WTC11 (cell line): ENCODE data around the gene CIB1. TPM values are rescaled to one million over a fixed set of nuclear protein-coding genes. Genes with fewer than 3 reads are reported as not detected.

Experiments used
- ATAC-seq: fragments of 200-7000 bp; cut with Tn5 transposase; 2 replicates; pipeline ENCODE4 v1.10.0; 2021; ENCODE audit warnings: mild to moderate bottlenecking, moderate library complexity
- CTCF ChIA-PET: fragments of 300-600 bp; sonication (Branson Sonifier 250); formaldehyde crosslinking; loops from one replicate; lab custom pipeline; 2021; ENCODE audit warnings: antibody characterized with exemption; lab: Charles Lee
- POLR2A ChIA-PET: fragments of 350-600 bp; sonication (Branson Sonifier 250); formaldehyde crosslinking; loops from one replicate; lab custom pipeline; 2021; ENCODE audit warnings: antibody characterized with exemption; lab: Charles Lee
- DNase-seq: peaks from one replicate; pipeline ENCODE4 v3.0.0; 2021; ENCODE audit warnings: low spot score
- H3K27ac Mint-ChIP-seq: 2 replicates; pipeline ENCODE4 v1.8.0; 2021; ENCODE audit warnings: mixed read lengths
- H3K27me3 Mint-ChIP-seq: 2 replicates; pipeline ENCODE4 v1.8.0; 2021; ENCODE audit warnings: low read depth, mild to moderate bottlenecking, moderate library complexity, mixed read lengths
- H3K36me3 Mint-ChIP-seq: 2 replicates; pipeline ENCODE4 v1.8.0; 2021; ENCODE audit warnings: mixed read lengths
- H3K4me1 Mint-ChIP-seq: 2 replicates; pipeline ENCODE4 v1.8.0; 2022; ENCODE audit warnings: mixed read lengths
- H3K4me3 Mint-ChIP-seq: 2 replicates; pipeline ENCODE4 v1.8.0; 2021; ENCODE audit warnings: mild to moderate bottlenecking, moderate library complexity, mixed read lengths
- H3K9me3 Mint-ChIP-seq: 2 replicates; pipeline ENCODE4 v1.8.0; 2021; ENCODE audit warnings: mixed read lengths
- ELF4 ChIP-seq: sonication (generic); formaldehyde crosslinking; IDR thresholded peaks from 2 replicates; pipeline ENCODE4 v1.8.1; 2022; ENCODE audit warnings: low read depth, mild to moderate bottlenecking, moderate library complexity, missing genetic modification reagents
- FOXJ3 ChIP-seq: sonication (generic); formaldehyde crosslinking; IDR thresholded peaks from 2 replicates; pipeline ENCODE4 v1.9.0; 2021; ENCODE audit warnings: missing genetic modification reagents, mild to moderate bottlenecking, borderline replicate concordance
- GABPB1 ChIP-seq: sonication (generic); formaldehyde crosslinking; IDR thresholded peaks from 2 replicates; pipeline ENCODE4 v1.8.1; 2023; ENCODE audit warnings: mild to moderate bottlenecking, missing genetic modification reagents
- KAT7 ChIP-seq: sonication (generic); formaldehyde crosslinking; IDR thresholded peaks from 2 replicates; pipeline ENCODE4 v1.8.1; 2023; ENCODE audit warnings: missing genetic modification reagents, mild to moderate bottlenecking, borderline replicate concordance
- NFATC4 ChIP-seq: fragments of 250-450 bp; sonication (Bioruptor Pico); IDR thresholded peaks from 2 replicates; pipeline ENCODE4 v1.9.0; 2021; ENCODE audit warnings: mild to moderate bottlenecking
- NFYB ChIP-seq: sonication (generic); formaldehyde crosslinking; conservative IDR thresholded peaks from 2 replicates; pipeline ENCODE4 v1.8.0; 2022; ENCODE audit warnings: low read depth, missing genetic modification reagents
- ZNF219 ChIP-seq: sonication (generic); formaldehyde crosslinking; IDR thresholded peaks from 2 replicates; pipeline ENCODE4 v1.8.0; 2023; ENCODE audit warnings: missing genetic modification reagents, mild to moderate bottlenecking, borderline replicate concordance
- ZNF416 ChIP-seq: fragments of 250-450 bp; sonication (Bioruptor Pico); IDR thresholded peaks from 2 replicates; pipeline ENCODE4 v1.9.0; 2021; ENCODE audit warnings: mild to moderate bottlenecking, inconsistent platforms
- ZNF671 ChIP-seq: fragments of 250-450 bp; sonication (Bioruptor Pico); IDR thresholded peaks from 2 replicates; pipeline ENCODE4 v1.8.0; 2021; ENCODE audit warnings: mild to moderate bottlenecking
- total RNA-seq: library from RNA; stranded (reverse); gene quantifications from 3 replicates; pipeline ENCODE4 v1.2.3, GENCODE V29; 2021
- TF ChIP-seq, protein P1 (sequence below): sonication (generic); formaldehyde crosslinking; conservative IDR thresholded peaks from 2 replicates; pipeline ENCODE4 v1.8.1; 2023; ENCODE audit warnings: mild to moderate bottlenecking, low read depth, missing genetic modification reagents, moderate library complexity
- TF ChIP-seq, protein P2 (sequence below): sonication (generic); formaldehyde crosslinking; IDR thresholded peaks from 2 replicates; pipeline ENCODE4 v1.8.0; 2022; ENCODE audit warnings: mild to moderate bottlenecking, missing genetic modification reagents
- TF ChIP-seq, protein P3 (sequence below): sonication (generic); formaldehyde crosslinking; IDR thresholded peaks from 2 replicates; pipeline ENCODE4 v1.8.1; 2023; ENCODE audit warnings: mild to moderate bottlenecking, missing genetic modification reagents, moderate library complexity
- TF ChIP-seq, protein P4 (sequence below): sonication (generic); formaldehyde crosslinking; IDR thresholded peaks from 2 replicates; pipeline ENCODE4 v1.8.1; 2023; ENCODE audit warnings: mild to moderate bottlenecking, missing genetic modification reagents
- TF ChIP-seq, protein P5 (sequence below): sonication (generic); formaldehyde crosslinking; IDR thresholded peaks from 2 replicates; pipeline ENCODE4 v1.8.1; 2022; ENCODE audit warnings: missing genetic modification reagents, borderline replicate concordance
- TF ChIP-seq, protein P6 (sequence below): sonication (generic); formaldehyde crosslinking; IDR thresholded peaks from 2 replicates; pipeline ENCODE4 v1.8.1; 2023; ENCODE audit warnings: mild to moderate bottlenecking, moderate library complexity, missing genetic modification reagents
- TF ChIP-seq, protein P7 (sequence below): sonication (generic); formaldehyde crosslinking; IDR thresholded peaks from 2 replicates; pipeline ENCODE4 v1.8.1; 2022; ENCODE audit warnings: low read depth, missing genetic modification reagents, borderline replicate concordance
- TF ChIP-seq, protein P8 (sequence below): sonication (generic); formaldehyde crosslinking; IDR thresholded peaks from 2 replicates; pipeline ENCODE4 v1.8.1; 2022; ENCODE audit warnings: mild to moderate bottlenecking, moderate library complexity, missing genetic modification reagents
- TF ChIP-seq, protein P9 (sequence below): sonication (generic); formaldehyde crosslinking; IDR thresholded peaks from 2 replicates; pipeline ENCODE4 v1.8.0; 2022; ENCODE audit warnings: mild to moderate bottlenecking, missing genetic modification reagents
- TF ChIP-seq, protein P10 (sequence below): fragments of 250-450 bp; sonication (Bioruptor Pico); IDR thresholded peaks from 2 replicates; pipeline ENCODE4 v1.8.0; 2021; ENCODE audit warnings: mild to moderate bottlenecking

The CIB1 gene
- total RNA-seq, 1 experiment from 2014 or later: 29.6 TPM

DNA sequence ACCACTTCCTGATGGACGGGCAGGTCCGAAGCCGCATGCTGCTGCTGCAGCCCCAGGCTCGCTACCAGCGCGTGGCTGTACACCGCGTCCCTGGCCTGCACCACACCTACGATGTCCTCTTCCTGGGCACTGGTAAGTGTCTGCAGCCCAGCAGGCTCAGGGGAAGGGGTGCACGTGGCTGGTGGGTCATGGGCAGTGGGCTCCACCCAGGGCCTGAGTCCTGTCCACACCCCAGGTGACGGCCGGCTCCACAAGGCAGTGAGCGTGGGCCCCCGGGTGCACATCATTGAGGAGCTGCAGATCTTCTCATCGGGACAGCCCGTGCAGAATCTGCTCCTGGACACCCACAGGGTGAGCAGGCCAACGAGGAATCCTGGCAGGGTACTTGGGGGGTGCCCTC, 8.7 kb downstream of the CIB1 start:
- TF ChIP-seq NFYB (no peak), ELF4 (CRISPR knock-in tag) (no peak), ZNF219 (CRISPR knock-in tag) (no peak), GABPB1 (CRISPR knock-in tag) (no peak), FOXJ3 (CRISPR knock-in tag) (no peak)
- TF ChIP-seq, protein P1, sequence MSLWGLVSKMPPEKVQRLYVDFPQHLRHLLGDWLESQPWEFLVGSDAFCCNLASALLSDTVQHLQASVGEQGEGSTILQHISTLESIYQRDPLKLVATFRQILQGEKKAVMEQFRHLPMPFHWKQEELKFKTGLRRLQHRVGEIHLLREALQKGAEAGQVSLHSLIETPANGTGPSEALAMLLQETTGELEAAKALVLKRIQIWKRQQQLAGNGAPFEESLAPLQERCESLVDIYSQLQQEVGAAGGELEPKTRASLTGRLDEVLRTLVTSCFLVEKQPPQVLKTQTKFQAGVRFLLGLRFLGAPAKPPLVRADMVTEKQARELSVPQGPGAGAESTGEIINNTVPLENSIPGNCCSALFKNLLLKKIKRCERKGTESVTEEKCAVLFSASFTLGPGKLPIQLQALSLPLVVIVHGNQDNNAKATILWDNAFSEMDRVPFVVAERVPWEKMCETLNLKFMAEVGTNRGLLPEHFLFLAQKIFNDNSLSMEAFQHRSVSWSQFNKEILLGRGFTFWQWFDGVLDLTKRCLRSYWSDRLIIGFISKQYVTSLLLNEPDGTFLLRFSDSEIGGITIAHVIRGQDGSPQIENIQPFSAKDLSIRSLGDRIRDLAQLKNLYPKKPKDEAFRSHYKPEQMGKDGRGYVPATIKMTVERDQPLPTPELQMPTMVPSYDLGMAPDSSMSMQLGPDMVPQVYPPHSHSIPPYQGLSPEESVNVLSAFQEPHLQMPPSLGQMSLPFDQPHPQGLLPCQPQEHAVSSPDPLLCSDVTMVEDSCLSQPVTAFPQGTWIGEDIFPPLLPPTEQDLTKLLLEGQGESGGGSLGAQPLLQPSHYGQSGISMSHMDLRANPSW: no peak
- TF ChIP-seq, protein P2, sequence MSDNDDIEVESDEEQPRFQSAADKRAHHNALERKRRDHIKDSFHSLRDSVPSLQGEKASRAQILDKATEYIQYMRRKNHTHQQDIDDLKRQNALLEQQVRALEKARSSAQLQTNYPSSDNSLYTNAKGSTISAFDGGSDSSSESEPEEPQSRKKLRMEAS (CRISPR knock-in tag): no peak
- TF ChIP-seq, protein P3, sequence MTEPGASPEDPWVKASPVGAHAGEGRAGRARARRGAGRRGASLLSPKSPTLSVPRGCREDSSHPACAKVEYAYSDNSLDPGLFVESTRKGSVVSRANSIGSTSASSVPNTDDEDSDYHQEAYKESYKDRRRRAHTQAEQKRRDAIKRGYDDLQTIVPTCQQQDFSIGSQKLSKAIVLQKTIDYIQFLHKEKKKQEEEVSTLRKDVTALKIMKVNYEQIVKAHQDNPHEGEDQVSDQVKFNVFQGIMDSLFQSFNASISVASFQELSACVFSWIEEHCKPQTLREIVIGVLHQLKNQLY (CRISPR knock-in tag): no peak
- TF ChIP-seq, protein P4, sequence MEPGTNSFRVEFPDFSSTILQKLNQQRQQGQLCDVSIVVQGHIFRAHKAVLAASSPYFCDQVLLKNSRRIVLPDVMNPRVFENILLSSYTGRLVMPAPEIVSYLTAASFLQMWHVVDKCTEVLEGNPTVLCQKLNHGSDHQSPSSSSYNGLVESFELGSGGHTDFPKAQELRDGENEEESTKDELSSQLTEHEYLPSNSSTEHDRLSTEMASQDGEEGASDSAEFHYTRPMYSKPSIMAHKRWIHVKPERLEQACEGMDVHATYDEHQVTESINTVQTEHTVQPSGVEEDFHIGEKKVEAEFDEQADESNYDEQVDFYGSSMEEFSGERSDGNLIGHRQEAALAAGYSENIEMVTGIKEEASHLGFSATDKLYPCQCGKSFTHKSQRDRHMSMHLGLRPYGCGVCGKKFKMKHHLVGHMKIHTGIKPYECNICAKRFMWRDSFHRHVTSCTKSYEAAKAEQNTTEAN (CRISPR knock-in tag): no peak
- TF ChIP-seq, protein P5, sequence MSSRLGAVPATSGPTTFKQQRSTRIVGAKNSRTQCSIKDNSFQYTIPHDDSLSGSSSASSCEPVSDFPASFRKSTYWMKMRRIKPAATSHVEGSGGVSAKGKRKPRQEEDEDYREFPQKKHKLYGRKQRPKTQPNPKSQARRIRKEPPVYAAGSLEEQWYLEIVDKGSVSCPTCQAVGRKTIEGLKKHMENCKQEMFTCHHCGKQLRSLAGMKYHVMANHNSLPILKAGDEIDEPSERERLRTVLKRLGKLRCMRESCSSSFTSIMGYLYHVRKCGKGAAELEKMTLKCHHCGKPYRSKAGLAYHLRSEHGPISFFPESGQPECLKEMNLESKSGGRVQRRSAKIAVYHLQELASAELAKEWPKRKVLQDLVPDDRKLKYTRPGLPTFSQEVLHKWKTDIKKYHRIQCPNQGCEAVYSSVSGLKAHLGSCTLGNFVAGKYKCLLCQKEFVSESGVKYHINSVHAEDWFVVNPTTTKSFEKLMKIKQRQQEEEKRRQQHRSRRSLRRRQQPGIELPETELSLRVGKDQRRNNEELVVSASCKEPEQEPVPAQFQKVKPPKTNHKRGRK (CRISPR knock-in tag): no peak
- POLR2A ChIA-PET: no interaction called here
- DNase-seq (no peak), ATAC-seq (no peak)
- CTCF ChIA-PET: no interaction called here
- Mint-ChIP-seq H3K36me3 (peaks cover 46% of the 10 kb centered on the region), H3K4me1 (no peaks in the 10 kb centered on the region), H3K27ac (no peak overlapping the region), H3K4me3 (no peak overlapping the region), H3K27me3 (no peaks in the 10 kb centered on the region), H3K9me3 (no peaks in the 10 kb centered on the region)

DNA sequence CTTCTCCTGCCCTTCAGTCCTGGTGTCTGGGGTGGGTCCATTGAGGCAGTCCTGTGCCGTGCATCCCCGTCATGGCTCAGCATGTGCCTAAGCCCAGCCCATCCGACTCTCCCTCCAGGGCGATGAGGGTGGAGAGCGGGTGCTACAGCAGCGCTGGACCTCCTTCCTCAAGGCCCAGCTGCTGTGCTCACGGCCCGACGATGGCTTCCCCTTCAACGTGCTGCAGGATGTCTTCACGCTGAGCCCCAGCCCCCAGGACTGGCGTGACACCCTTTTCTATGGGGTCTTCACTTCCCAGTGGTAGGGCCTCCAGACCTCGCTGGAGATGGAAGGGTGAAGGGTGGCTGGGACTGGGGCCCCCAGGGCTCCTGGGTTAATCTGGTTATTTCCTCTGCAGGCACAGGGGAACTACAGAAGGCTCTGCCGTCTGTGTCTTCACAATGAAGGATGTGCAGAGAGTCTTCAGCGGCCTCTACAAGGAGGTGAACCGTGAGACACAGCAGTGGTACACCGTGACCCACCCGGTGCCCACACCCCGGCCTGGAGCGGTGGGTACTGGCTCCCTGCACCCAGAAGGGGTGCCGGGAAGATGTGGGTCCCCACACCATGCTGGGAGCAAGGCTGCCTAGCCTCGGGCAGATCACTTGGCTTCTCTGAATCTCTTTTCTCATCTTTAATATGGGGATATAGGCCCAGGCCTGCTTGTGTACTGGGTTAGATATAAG, 10.1 kb downstream of the CIB1 start:
- ATAC-seq: no peak
- no peak for DNase-seq
- no peaks in the 10 kb centered on the region for H3K4me1 Mint-ChIP-seq
- peaks cover 34% of the 10 kb centered on the region for H3K36me3 Mint-ChIP-seq
- H3K27ac Mint-ChIP-seq: no peak overlapping the region
- ChIA-PET POLR2A (no interaction called here), CTCF (interaction anchor here (0.6 to 3.5 kb wide), 2 partner anchors 78 to 424 kb away, joined by 3 to 110 read pairs; no protein-coding TSS in a partner anchor)
- H3K4me3 Mint-ChIP-seq: no peak overlapping the region
- no peaks in the 10 kb centered on the region for H3K27me3 Mint-ChIP-seq
- no peaks in the 10 kb centered on the region for H3K9me3 Mint-ChIP-seq
- TF ChIP-seq, protein P6, sequence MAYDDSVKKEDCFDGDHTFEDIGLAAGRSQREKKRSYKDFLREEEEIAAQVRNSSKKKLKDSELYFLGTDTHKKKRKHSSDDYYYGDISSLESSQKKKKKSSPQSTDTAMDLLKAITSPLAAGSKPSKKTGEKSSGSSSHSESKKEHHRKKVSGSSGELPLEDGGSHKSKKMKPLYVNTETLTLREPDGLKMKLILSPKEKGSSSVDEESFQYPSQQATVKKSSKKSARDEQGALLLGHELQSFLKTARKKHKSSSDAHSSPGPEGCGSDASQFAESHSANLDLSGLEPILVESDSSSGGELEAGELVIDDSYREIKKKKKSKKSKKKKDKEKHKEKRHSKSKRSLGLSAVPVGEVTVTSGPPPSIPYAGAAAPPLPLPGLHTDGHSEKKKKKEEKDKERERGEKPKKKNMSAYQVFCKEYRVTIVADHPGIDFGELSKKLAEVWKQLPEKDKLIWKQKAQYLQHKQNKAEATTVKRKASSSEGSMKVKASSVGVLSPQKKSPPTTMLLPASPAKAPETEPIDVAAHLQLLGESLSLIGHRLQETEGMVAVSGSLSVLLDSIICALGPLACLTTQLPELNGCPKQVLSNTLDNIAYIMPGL: no peak
- no peak for TF ChIP-seq ZNF671 (CRISPR knock-in tag)
- TF ChIP-seq, protein P7, sequence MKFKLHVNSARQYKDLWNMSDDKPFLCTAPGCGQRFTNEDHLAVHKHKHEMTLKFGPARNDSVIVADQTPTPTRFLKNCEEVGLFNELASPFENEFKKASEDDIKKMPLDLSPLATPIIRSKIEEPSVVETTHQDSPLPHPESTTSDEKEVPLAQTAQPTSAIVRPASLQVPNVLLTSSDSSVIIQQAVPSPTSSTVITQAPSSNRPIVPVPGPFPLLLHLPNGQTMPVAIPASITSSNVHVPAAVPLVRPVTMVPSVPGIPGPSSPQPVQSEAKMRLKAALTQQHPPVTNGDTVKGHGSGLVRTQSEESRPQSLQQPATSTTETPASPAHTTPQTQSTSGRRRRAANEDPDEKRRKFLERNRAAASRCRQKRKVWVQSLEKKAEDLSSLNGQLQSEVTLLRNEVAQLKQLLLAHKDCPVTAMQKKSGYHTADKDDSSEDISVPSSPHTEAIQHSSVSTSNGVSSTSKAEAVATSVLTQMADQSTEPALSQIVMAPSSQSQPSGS (CRISPR knock-in tag): no peak
- TF ChIP-seq, protein P8, sequence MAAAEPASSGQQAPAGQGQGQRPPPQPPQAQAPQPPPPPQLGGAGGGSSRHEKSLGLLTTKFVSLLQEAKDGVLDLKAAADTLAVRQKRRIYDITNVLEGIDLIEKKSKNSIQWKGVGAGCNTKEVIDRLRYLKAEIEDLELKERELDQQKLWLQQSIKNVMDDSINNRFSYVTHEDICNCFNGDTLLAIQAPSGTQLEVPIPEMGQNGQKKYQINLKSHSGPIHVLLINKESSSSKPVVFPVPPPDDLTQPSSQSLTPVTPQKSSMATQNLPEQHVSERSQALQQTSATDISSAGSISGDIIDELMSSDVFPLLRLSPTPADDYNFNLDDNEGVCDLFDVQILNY (CRISPR knock-in tag): no peak
- TF ChIP-seq ZNF416: no peak
- TF ChIP-seq KAT7 (CRISPR knock-in tag): no peak
- TF ChIP-seq, protein P9, sequence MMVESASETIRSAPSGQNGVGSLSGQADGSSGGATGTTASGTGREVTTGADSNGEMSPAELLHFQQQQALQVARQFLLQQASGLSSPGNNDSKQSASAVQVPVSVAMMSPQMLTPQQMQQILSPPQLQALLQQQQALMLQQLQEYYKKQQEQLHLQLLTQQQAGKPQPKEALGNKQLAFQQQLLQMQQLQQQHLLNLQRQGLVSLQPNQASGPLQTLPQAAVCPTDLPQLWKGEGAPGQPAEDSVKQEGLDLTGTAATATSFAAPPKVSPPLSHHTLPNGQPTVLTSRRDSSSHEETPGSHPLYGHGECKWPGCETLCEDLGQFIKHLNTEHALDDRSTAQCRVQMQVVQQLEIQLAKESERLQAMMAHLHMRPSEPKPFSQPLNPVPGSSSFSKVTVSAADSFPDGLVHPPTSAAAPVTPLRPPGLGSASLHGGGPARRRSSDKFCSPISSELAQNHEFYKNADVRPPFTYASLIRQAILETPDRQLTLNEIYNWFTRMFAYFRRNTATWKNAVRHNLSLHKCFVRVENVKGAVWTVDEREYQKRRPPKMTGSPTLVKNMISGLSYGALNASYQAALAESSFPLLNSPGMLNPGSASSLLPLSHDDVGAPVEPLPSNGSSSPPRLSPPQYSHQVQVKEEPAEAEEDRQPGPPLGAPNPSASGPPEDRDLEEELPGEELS (CRISPR knock-in tag): no peak
- TF ChIP-seq, protein P10, sequence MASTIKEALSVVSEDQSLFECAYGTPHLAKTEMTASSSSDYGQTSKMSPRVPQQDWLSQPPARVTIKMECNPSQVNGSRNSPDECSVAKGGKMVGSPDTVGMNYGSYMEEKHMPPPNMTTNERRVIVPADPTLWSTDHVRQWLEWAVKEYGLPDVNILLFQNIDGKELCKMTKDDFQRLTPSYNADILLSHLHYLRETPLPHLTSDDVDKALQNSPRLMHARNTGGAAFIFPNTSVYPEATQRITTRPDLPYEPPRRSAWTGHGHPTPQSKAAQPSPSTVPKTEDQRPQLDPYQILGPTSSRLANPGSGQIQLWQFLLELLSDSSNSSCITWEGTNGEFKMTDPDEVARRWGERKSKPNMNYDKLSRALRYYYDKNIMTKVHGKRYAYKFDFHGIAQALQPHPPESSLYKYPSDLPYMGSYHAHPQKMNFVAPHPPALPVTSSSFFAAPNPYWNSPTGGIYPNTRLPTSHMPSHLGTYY (CRISPR knock-in tag): no peak
- TF ChIP-seq NFATC4 (CRISPR knock-in tag): no peak
